GM21723 (cell line): ENCODE measurements around the gene PCED1B.

Experiments
- ATAC-seq: cut with Tn5 transposase; IDR thresholded peaks from one replicate; pipeline ENCODE4 v1.9.1; 2021; ENCODE audit warnings: mild to moderate bottlenecking, moderate library complexity; ENCODE audit not compliant: unreplicated experiment

PCED1B gene

DNA sequence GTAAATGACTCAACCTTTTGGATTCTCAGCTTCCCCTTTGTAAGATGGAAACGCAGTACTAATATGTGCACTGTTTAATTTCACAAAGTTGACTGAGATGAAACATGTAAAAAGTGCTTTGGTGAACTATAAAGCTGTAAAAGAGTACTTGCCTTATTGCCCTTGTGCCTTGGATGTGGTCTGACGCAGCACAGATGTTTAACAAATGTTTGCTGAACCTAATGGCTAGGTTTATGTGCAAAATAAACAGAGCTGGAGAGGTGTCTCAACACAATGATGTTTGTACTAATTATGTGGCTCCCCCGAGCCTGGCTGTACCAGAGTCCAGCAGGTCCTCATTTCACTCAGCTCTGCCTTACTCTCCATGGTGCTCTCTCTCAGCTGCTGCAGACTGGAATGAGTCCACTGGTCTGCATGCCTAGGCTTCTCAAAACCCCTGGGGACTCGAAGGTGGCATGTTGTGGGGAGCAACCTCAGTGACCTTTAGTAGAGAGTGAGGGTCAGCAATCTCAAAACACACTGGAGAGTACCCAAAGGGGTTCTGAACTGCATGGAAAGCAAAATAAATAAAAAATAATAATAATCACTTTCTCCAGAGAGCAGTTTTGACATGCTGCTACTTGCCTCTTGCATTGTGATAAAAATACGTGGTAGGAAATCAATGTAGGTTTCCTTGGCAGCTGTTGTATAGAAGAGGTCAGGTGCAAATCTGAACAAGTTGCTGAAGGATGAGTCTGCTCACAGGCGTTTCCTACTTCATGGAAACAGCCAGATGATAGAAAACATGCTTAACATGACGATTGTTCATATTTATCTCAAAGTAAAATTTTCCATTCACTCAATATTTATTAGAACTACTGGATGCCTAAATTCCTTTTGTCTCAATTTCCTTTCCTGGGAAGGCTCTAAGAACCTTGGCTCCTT, 8.9 kb downstream of the PCED1B start:
- ATAC-seq, result no peak

- ATAC-seq, result no peak
Measured at GRCh38 chr12:47091009-47091408, 11.6 kb downstream of the PCED1B start.

DNA sequence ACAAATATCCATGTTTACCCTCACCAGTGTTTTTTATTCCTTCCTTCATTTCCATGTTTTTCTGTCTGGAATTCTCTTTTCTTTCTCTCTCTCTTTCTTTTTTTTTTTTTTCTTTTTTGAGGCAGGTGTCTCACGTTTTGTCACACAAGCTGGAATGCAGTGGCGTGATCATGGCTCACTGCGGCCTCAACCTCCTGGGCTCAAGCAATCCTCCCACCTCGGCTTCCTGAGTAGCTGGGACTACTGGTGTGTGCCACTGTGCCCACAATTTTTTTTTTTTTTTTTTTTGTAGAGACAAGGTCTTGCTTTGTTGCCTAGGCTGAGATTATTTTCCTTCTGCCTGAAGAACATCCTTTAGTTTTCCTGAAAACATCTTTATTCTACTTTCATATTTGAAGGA, 15.4 kb downstream of the PCED1B start:
- no peak for ATAC-seq

DNA sequence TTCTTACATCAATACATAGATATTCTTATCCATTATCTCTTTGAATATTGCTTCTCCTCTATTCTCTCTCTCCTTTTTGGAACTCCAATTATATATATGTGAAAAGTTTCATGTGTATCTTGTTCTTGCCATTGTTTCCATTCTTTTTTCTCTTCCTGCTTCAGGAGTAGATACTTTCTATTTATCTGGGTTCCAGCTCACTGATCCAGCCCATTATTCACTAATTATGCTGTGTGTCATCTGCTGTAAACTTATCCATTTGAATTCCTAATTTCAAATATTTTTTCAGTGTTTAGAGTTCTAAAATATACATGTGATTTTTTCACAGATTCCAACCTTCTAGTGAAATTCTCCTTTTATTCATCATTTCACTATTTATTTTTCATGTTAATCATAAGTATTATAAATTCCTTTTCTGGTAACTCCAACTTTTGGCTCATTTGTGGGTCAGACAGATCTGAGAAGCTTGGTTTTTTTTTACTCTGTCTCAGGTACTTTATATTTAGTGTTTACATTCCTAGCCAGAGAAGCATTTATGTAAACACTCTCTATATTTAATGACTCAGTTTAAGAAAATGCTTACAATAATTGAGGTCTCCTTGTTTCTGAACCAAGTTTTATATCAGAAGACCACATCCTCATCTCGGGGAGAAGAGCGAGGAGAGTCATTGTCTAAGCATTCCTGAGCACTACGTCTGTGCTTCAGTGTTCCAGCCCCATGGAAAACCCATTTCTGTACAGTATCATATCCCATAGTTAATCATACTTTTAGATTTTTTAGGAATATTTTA, 16.2 kb downstream of the PCED1B start:
- ATAC-seq, result no peak

DNA sequence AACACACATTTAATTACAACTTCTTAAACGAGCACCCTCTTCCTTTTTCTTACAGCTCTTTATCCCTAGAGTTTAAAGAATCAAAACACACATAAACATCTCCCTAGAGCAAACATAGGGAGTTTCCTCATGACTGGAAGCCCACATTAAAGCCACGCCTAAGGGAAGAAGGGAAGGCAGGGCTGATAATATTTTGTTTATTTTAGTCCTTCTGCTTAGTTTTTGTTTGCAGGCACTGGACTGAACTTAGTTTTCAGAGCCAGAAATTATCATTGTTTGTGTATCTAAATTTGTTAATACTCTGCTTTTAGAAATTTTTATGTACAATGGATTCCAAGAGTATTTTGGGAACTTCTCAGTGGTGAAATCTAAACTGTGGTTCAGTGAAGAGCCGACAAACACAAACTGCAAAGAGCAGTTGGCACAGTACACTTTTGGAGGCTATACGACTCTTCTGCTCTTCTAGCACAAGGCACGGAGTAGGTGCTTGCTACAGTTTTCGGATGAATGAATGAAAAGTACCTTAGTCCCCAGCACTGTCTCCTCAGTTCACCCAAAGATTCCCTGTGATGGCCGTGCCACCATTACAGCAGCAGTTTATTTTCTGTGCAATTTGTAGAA, 18.0 kb downstream of the PCED1B start:
- no peak for ATAC-seq

GRCh38 chr12:47098099-47098498, 18.7 kb downstream of the PCED1B start:
- no peak for ATAC-seq

DNA sequence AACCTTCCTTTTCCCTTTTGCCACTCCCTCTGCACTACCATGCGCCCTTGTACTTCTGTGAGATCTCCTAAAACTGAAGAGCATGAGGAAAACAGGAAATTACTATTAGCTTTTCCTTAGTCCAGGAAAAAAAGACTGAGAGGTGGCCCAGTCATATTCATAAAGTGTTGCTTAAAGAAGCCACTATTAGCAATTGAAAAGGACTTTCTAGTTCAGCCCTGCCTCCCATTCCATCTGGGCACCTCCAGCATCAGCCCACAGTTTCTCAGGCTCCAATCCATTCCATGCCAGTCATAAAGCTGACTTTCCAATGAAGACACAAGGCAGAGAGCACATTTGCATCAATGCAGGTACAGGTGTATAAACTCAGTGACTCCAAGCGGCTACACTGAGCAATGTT, 20.2 kb downstream of the PCED1B start:
- no peak for ATAC-seq

GRCh38 chr12:47100160-47100559, 20.7 kb downstream of the PCED1B start:
- no peak for ATAC-seq

GRCh38 chr12:47102406-47102805, 23.0 kb downstream of the PCED1B start:
- ATAC-seq, result no peak

DNA sequence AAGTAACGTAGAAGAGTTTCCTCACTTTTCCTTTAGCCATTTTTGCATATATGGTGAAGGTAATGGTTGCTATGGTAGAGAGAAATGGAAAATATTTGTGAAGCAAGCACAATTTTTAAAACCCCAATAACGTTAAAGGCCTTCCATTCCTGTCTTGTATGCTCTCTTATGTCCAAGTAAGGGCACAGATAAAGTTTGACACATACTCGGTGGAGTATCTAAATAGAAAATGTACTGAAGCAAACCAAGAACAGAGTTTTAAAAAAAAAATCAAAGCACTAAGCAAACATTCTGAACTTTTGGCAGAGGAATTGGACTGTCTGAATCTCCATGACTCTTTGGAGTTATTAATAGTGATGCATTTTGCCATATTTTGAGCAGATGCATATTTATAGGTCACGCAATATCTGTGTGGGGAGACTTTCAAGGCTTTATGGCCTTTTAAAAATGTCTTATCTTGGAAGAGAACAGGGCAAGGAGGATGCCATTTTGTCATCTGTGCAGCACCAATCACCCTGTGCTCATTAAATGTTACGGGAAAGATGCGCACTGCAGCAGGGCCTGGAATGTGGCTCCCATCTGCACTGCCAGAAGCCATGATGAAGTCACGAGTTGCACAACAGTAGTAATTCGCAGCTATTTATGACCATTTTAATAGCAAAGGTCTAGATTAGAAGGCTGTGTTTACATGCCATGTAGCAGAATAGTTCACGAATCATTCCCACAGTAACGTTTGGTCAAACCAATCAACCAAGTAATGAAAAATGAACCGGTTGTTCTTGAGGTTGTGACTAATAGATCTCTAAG, 23.6 kb downstream of the PCED1B start:
- ATAC-seq, result no peak

DNA sequence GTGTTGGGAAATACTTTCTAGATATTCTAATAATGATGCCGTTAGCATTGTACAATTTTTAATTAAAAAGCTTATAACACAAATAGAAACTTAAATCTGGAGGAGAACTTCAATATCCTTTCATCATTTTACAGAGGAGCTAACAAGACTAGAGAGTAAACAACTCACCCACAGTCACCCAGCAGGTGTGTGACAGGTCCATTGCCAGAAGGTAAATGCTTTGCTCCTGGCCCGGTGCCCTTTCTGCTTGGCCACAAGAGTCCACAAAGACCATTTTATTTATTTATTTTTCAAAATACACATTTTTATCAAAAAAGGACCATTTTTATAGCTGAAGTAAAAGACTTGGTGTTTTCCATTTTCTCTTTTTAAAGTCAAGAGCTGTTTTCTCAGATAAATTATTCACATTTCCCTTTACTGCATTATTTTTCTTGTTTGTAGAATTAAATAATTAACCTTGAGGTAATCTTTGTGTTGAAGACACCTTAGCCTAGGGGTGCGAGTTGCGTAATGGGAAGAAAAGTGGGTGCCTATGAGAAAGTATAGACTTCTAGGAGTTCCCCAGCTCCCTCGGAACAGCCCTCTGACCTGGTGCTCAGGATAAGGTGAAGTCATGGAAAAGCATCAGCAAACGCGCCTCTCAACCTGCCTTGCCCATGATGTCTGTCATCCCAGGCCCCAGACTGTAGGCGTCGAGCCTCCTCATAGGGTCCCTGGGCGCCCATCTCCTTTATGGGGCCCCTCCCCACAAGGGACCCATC, 26.7 kb downstream of the PCED1B start:
- no peak for ATAC-seq

DNA sequence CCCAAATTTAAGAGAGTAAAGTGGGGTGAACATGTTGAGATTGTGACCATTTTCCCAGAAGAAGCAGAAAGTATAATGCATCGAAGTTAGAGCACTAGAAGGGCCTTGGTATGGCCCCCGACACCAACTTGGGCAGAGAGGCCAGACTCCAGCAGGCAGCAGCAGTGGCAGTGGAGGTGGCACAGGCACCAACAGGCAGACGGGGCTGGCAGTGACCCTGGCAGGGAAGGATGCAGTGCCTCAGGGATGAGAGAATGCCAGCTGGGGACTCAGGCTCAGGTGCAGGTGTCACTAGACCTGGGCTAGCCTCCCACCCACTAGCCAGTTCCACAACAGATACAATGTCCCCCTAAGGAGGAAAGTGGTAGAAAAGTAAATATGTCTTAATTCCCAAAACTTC, 28.0 kb downstream of the PCED1B start:
- ATAC-seq, result no peak

- ATAC-seq, result no peak
Measured at GRCh38 chr12:47107926-47108325, 28.5 kb downstream of the PCED1B start.

DNA sequence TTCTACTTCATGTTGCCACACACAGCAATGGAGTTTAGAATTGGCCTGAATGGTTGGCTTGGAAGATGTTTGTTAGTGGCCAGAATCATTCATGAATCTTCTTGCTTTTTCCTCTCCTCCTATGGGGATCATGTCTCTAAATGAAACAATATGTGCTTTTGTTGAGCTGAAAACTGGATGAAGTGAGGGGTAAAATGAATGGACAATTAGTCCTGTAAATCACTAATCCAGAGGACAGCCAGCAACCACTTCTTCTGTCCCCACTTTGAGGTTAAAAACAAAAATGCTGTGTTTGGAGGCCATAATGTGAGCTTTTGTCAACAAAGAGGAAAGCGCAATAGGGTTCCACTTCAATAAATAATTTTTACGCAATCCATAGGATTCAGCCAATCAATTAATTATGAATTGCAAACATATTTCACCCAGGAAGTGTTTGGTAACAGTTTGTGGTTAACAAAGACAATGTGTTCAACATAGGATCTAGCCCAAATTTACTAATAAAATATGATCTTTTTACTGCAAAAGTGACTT, 30.7 kb downstream of the PCED1B start:
- ATAC-seq, result no peak

- ATAC-seq, result no peak
Measured at GRCh38 chr12:47110718-47111391, 31.4 kb downstream of the PCED1B start.

GRCh38 chr12:47111392-47111778, 32.0 kb downstream of the PCED1B start:
- ATAC-seq, result no peak

DNA sequence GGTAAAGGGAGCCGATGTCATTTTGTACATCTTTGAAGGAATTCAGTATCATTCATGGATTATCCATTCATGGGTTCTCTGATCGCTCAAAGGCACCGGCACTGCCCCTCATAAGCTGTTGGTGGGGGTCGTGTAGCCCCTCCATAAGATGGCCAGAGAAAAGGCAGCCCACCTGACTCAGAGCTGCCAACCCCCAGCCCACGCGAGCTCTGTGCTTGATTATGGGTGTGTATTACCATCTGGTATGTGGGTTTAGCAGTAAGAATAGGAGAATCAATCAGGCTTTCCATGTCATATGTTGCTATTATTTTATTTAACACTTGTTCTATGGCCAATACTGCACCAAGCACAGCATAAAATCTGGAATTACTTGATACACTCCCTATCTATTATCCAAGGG, 32.4 kb downstream of the PCED1B start:
- ATAC-seq, result no peak

GRCh38 chr12:47112679-47113078, 33.3 kb downstream of the PCED1B start:
- no peak for ATAC-seq

DNA sequence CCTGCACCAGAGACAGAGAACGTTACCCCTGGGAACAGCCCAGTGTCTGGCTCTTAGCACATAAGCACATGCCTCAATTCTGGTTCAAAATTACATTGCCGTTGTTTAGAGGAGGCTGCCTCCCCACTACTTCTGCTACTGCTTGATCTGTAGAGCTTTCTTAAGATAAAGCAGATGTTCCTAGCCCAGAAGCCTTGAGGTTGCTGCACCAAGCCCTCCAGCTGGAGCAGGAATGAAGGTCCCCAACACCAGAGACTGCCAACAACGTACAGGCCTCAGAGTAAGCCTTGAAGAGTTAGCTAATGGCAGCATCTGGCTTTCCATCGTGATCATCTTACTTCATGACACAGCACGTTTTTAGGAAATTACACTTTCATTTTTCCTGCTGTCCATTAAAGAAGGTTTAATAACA, 35.1 kb downstream of the PCED1B start:
- no peak for ATAC-seq
